Tibial nerve (tissue), 4 donors: ENCODE results near the gene PPP1R14B.

Experiments
- EP300 ChIP-seq, 2 donors: sonication (generic); formaldehyde crosslinking; IDR thresholded peaks; one replicate each; pipeline ENCODE4 v1.6.1; 2017; ENCODE audit warnings: antibody characterized with exemption in 2 of 2, mild to moderate bottlenecking in 1 of 2
- POLR2A ChIP-seq, 2 donors: fragments of 450-650 bp; IDR thresholded peaks; one replicate each; pipeline ENCODE4 v1.6.1; 2017; ENCODE audit warnings: antibody characterized with exemption in 2 of 2, mild to moderate bottlenecking in 2 of 2, moderate library complexity in 2 of 2
- TF ChIP-seq, protein P1 (sequence below), 5 experiments: fragments of 200-600 bp in 3 of 5; fragments of 450-650 bp in 2 of 5; sonication (generic) in 3 of 5; IDR thresholded peaks; one replicate each; pipeline ENCODE4 v1.5.1; 2016 to 2019; ENCODE audit warnings: antibody characterized with exemption in 5 of 5, mild to moderate bottlenecking in 3 of 5, moderate library complexity in 2 of 5

DNA sequence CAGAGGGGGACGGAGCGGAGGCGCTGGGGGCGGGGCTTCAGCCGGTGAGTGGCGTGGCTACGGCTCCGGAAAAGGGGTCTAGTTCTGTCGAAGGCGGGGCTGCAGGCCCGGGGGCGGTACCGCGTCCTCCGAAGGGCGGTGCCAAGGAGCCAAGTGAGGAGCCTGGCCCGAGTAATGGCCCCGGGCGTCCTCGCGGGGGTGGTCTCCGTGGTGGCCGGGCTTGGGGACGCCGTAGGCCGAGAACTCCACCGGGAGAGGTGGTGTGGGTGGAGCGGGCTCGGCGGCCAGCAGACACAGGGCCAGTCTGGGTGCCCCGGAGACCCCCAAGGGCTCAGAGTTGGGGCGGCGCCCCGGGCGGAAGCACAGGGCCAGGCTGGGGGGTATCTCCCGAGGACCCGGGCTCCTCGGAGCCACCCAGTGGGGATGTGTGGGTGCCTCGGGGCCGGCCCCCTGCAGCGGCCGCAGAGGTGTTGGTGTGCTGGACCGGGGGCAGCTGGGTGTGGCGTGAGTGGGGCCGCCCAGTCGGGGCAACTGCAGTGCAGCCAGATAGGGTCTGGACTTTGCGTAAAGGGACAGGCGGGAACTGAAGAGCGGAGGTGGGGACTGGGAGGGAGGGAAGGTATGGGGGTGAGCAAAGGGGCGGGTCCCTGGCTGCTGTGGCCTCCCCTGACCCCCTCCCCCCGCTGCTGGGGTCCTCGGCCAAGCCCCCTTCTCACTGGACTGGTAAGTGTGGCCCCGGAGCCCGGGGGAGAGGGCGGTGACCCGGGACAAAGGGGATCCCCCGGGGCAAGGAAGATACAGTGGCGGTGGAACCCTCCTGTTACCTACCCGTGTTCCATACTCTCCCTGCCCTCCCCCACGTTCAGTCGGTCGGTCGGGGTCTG is 5.0 kb downstream of the PPP1R14B start:
- TF ChIP-seq EP300 (IDR thresholded peaks at IDR 0.05) = peak; percentile 44 to 74
- TF ChIP-seq, protein P1, sequence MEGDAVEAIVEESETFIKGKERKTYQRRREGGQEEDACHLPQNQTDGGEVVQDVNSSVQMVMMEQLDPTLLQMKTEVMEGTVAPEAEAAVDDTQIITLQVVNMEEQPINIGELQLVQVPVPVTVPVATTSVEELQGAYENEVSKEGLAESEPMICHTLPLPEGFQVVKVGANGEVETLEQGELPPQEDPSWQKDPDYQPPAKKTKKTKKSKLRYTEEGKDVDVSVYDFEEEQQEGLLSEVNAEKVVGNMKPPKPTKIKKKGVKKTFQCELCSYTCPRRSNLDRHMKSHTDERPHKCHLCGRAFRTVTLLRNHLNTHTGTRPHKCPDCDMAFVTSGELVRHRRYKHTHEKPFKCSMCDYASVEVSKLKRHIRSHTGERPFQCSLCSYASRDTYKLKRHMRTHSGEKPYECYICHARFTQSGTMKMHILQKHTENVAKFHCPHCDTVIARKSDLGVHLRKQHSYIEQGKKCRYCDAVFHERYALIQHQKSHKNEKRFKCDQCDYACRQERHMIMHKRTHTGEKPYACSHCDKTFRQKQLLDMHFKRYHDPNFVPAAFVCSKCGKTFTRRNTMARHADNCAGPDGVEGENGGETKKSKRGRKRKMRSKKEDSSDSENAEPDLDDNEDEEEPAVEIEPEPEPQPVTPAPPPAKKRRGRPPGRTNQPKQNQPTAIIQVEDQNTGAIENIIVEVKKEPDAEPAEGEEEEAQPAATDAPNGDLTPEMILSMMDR (IDR thresholded peaks at IDR 0.05) = peak in 1 of 5 experiments; percentile 27
- peak; percentile 13 to 59 for TF ChIP-seq POLR2A (IDR thresholded peaks at IDR 0.05)
